ENCODE measurements around the gene IARS1. TPM values are rescaled to one million over a fixed set of nuclear protein-coding genes. Genes with fewer than 3 reads are reported as not detected.

Gene IARS1
- total and polyA plus RNA-seq, 8 donors: 81.6 to 157 (median 88.9) TPM

GRCh38 chr9:92278110-92278509, 15.4 kb downstream of the IARS1 start:
- no peak for TF ChIP-seq CTCF (IDR thresholded peaks at IDR 0.05)
- Histone ChIP-seq H3K9me3 (no peaks in the 10 kb centered on the region), H3K36me3 (peaks cover 0 to 100% of the 10 kb centered on the region in 2 donors), H3K27ac (no peak overlapping the region), H3K4me3 (no peak overlapping the region), H3K4me1 (no peaks in the 10 kb centered on the region), H3K27me3 (no peaks in the 10 kb centered on the region)
- DNase-seq (no peak), ATAC-seq (no peak)
- intact Hi-C loops (cut with DNase I): no loop called here

- H3K9me3 ChIP-seq: no peaks in the 10 kb centered on the region
- no peak overlapping the region for H3K27ac ChIP-seq
- DNase-seq (no peak), ATAC-seq (no peak)
- no peak for TF ChIP-seq CTCF (IDR thresholded peaks at IDR 0.05)
- intact Hi-C loops (cut with DNase I): no loop called here
- no peaks in the 10 kb centered on the region for H3K4me1 ChIP-seq
- peaks cover 0 to 100% of the 10 kb centered on the region in 2 donors for H3K36me3 ChIP-seq
- H3K27me3 ChIP-seq: no peaks in the 10 kb centered on the region
- H3K4me3 ChIP-seq: no peak overlapping the region
Measured at GRCh38 chr9:92276331-92277032, 17.0 kb downstream of the IARS1 start.

- intact Hi-C loops (cut with DNase I): no loop called here
- Histone ChIP-seq H3K4me3 (no peak overlapping the region), H3K27me3 (no peaks in the 10 kb centered on the region), H3K9me3 (no peaks in the 10 kb centered on the region), H3K36me3 (peaks cover 0 to 100% of the 10 kb centered on the region in 2 donors), H3K4me1 (no peaks in the 10 kb centered on the region), H3K27ac (no peak overlapping the region)
- DNase-seq: no peak
- no peak for TF ChIP-seq CTCF (IDR thresholded peaks at IDR 0.05)
- no peak for ATAC-seq
Measured at GRCh38 chr9:92275541-92275940, 18.0 kb downstream of the IARS1 start.

- DNase-seq (no peak), ATAC-seq (no peak)
- H3K9me3 ChIP-seq: no peaks in the 10 kb centered on the region
- intact Hi-C loops (cut with DNase I): no loop called here
- TF ChIP-seq CTCF (IDR thresholded peaks at IDR 0.05): no peak
- H3K27me3 ChIP-seq: no peaks in the 10 kb centered on the region
- H3K4me3 ChIP-seq: no peak overlapping the region
- H3K27ac ChIP-seq: no peak overlapping the region
- no peaks in the 10 kb centered on the region for H3K4me1 ChIP-seq
- peaks cover 0 to 100% of the 10 kb centered on the region in 2 donors for H3K36me3 ChIP-seq
Measured at GRCh38 chr9:92270511-92270910, 23.0 kb downstream of the IARS1 start.

GRCh38 chr9:92266486-92266885, 27.0 kb downstream of the IARS1 start:
- no peaks in the 10 kb centered on the region for H3K27me3 ChIP-seq
- no peak for TF ChIP-seq CTCF (IDR thresholded peaks at IDR 0.05)
- H3K27ac ChIP-seq: no peak overlapping the region
- peaks cover 0 to 100% of the 10 kb centered on the region in 2 donors for H3K36me3 ChIP-seq
- no peaks in the 10 kb centered on the region for H3K4me1 ChIP-seq
- intact Hi-C loops (cut with DNase I): no loop called here
- DNase-seq (no peak), ATAC-seq (no peak)
- H3K9me3 ChIP-seq: no peaks in the 10 kb centered on the region
- no peak overlapping the region for H3K4me3 ChIP-seq
